Pons (tissue), 1 donor: ENCODE measurements around the gene GRIK4.

Experiments
- DNase-seq: peaks from one replicate; pipeline ENCODE4 v3.0.0-alpha.2; 2016; ENCODE audit warnings: low spot score

The GRIK4 gene

DNA sequence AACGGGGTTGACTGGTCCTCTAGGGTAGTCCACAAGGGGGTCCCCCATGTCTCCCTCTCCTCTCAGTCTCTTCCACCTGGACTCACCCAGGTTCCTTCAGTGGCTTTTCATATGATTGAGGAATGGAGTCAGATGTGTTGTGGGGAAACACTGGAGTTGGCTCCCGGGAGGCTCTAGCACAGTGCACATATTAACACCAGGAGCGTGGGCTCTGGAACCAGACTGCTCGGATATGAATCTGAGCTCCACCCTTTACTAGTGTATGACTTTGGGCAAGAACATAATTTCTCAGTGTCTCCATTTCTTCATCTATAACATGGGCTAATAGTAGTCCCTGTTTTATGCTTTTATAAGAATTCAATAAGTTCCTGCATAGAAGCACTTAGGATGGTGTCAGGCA, 157.0 kb downstream of the GRIK4 start:
- no peak for DNase-seq

DNA sequence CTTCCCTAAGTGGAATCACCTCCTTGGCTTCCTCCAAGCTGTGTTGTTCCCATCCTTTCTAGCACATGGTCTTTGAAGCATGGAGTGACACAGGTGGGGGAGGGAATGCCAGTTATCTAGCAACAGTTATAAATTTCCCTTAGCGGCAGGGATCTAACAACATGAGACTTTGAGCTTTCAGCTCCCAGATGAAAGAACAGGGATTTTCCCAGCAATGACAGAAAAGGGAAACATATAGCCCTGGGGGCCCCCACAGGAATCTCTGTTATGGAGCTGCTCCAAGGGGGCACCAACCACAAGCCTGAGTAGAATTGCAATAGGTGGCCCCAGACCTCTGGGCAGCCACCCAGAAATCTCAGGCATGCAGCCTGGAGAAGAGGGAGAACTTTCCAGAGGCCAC, 163.0 kb downstream of the GRIK4 start:
- no peak for DNase-seq

DNA sequence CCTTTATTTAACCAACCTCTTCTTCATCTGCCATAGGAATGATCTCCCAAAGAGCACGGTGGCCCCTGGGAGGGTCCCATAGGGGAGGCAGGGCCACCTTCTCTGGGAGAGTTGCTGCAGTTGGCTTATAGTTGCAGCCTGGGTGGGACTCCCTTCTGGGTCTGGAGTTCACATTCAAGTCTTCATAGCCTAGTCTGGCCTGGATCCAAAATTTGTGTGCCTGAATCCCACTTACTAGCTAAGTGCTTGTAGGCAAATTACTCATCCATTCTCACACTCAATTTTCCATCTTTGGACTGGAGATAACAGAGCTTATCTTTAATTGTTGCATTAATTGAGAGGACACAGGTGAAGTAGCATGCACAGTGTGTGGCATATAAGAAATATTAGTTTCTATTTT, 163.6 kb downstream of the GRIK4 start:
- no peak for DNase-seq

DNA sequence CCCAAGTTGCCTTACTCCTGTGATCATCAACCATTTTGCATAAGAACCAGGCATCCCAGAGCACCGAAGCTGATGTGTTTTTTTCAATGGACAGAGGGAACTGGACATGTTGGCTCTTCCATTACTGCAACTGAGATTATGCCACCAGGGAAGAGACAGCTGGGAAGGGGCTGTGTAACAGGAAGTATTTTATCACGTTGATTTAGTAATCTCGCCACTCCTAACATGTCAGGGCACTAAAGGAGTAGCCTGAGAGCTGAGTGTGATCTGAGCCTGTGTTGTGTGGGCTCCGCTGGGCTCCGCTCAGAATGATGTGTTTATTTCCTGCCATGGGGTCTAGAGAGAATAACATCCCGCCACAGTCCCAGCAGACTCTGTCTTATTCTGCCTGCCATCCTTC, 165.4 kb downstream of the GRIK4 start:
- DNase-seq, result no peak

DNA sequence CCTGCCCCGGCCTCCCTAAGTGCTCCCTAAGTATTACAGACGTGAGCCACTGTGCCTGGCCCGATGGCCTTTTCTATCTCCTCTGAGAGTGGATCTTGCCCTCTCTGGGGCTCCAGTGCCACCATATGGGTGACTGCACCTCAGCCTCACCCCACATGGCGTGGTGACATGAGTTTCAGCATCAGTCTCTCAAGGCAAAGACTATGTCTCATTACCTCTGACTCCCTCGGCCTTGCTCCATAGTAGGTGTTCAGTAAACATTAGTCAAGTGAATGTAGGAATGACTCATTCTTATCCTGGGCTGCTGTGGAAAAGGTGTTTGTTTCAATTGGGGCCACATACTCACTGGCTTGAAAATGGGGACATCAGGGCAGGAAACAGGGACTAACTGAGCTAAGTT, 168.8 kb downstream of the GRIK4 start:
- DNase-seq, result no peak

DNA sequence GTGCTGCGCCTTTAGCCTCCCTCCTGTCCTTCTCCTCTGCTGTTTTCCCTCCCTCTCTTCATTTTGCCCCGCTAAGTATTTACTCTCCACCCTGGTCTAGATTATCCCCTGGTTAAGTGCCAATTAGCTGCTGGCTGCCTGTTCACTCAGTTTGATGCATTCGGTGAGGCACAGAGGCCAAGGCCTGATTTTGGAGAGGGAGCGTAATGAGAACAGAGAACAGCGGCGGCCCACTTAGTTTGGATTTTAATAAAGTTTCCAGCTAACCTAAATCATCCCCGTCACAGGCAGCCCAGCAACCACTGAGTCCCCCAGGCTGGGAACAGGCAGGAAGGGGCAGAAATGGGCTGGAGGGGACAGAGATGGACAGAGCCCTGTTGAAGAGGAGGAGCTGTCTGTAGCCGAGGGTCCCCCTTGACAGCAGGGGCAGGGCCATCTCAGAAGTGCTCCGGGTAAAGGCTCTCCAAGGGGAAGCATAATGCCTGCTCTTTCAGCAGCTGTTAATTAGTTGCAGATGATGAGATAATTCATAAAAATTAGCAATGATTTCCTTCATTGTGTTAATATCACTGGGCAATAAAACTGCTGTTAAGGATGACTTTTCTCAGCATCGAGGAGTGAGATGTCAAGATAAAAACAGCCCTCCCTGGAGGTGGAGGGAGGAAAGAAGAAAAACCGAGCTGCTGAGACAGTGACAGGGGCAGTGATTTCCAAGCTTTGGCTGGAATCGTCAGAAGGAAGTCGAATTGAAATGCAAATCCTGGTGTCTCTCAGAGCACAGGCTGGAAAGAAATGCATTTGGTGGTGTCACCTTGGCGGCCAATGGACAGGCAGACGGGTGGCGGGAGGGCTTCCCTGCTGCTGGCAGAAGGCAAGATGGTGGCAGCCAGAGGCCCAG, 170.1 kb downstream of the GRIK4 start:
- DNase-seq, result peak; percentile 22

DNA sequence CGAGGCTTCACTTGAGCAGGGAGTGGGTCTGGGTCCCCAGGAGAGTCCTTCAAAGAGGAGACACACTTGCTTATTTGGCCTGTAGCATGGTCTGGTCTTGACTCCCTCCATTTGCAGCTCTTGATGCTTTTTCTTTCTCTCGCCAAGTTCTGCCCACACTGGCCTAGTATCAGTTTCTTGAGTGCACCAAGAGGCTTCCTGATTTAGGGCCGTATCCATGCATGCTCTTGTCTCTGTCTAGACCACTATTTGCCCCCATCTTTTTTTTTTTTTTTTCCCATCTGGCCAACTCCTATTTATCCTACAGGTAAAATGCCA, 170.7 kb downstream of the GRIK4 start:
- no peak for DNase-seq

DNA sequence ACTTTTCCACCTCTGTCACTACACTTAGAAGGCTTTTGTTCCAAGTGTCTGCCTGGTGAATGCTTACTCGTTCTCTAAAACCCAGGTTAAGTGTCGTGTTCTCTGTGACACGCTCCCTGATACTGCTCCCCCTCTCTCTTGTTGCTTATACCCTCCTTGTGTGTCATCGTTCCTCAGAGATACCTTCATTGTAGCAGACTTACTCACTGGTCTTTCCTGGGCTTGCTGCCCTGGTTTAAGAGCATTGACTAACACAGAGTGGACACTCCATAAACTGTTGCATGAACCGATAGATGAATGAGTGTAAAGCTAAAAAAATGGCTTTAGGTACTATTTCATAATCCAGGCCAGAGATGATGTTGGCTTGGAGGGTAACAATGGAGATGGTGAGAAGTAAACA, 171.3 kb downstream of the GRIK4 start:
- no peak for DNase-seq

DNA sequence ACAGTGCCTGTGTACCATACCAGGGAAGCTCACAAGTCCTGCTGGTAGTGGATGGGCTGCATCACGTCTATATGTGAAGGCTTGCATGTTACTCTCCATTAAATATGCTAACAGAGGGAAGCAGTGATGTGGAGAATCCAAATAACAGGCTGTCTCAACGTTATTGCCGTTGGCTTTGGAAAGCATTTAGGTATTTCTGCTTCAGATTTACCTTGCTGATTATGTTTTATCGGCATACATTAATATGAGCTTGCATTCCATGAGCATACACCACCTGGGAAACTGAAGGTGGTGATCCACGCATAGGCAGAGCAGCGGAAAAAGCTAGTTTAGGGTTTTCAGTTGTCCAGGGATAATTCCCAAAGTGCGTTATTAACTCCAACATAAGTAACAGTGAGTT, 175.0 kb downstream of the GRIK4 start:
- no peak for DNase-seq

DNA sequence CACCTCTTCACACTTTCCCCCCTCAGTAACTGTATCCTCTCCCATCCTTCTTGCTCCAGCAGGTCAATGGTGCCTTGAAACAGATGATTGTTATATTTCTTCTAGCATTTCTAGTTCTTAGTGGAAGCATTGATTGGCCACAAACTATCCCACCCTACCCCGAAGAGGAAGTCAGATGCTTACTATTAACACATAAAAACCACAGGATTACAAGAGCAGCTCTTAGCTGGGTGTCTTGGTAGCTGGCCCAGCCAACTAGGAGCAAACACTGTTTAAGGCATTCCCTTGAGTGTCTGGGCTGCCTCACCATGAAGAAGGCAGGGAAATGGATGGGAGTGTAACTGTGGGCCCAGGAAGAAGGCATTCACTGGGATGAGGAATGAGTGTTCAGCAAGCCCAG, 176.6 kb downstream of the GRIK4 start:
- no peak for DNase-seq

DNA sequence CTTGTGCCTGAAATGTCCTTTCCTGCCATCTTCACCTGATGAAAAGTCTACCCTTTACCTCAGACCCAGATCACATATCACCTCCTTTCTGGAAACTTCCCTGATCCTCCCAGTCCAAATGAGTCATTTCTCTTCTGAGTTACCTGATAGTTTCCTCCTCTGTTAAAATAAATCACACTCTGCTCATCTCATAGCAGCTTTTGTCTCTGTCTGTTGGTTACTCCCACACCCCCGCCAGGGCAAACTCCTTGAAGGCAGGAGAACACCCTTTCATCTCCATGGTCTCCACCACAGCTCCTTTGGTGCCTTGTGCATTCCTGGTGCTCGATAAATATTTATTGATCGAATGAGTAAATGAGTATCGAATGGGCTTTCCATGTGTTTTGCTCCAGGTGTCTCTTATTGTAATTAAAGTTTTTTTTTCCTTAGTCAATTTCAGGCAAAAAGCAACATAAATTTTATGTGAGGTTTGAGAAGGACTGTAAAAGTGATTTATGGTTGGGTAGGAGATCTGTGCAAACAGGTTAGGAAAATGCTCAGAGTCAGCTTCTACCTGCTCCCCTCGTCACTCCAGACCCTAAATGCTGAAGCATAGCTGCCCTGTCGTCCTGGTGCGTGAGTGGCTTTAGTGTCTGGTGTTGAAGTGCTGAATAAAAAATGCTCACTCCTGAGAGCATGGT, 178.2 kb downstream of the GRIK4 start:
- DNase-seq, result no peak

DNA sequence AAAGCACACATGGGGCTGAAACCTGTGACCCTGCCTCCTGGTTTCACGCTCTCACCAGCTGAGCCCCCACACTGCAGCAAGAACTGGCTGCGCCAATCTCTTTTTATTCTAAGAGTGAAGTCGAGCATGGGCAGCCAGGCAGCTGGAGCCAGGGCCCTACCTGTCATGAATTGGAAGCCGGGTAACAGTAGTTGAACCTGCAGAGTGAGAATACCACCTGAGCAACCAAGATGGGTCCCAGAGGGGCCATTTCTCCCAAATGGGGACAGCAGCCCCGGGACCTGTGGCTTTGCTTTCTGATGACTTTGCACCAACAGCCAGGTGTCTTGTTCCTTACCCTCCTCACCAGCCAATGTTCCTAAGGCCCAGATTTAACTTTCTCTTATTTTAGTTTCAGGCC, 178.9 kb downstream of the GRIK4 start:
- DNase-seq, result no peak

DNA sequence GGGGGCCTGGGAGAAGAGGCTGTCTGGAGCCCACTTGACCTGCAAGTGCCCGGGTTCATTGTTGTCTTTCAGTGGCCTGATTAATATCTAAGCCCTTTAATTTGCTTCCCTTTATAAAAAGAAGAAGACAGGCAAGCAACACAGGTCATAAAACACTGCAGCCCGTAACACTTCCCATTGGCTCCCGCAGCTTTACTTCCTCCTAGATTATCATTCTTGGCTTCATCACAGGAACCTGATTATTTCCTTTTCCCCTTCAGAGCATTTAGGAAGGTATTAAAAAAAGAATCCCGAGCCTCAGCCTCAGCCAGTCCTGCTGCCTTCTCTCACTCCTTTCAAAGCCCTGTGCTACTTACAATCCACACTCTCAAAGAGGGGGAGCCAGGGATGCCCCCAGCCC, 183.2 kb downstream of the GRIK4 start:
- no peak for DNase-seq

DNA sequence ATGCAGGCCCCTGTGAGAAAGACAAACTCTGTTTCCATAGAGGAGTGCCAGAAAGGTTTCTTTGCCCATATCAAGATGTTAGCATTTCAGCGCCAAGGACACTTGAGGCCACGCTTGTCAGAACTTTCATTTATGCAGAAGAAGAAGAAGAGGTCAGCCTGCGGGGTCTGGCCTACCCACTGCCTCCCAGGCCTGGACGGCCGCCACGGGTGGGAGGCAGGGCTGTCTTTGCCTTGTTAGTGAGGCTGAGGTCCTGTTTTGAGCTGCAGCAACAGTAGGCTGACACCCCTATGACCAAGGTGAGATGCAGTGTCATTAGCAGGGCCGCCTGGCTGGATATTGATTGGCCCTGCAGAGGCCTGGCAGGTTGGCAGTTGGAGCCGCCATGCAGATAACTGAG, 183.9 kb downstream of the GRIK4 start:
- DNase-seq, result no peak

DNA sequence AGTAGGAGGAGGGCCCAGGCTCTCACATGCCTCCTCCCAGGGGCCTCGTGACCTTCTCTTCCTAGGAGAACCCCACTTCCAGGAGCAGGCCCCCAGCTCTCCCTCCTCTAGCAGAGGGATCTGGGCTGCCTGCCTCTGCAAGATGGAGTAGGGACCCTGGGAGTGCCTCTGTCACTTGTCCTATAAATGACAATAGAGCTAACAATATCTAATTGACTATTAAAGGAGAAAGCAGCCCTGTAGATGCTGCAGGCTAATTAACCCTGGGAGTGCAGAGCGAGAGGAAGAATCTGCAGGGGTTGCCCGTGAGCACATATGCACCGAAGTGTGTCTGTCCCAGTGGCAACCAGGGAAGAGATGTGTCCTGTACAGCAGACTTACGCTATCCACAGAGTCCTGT, 184.4 kb downstream of the GRIK4 start:
- DNase-seq, result no peak

DNA sequence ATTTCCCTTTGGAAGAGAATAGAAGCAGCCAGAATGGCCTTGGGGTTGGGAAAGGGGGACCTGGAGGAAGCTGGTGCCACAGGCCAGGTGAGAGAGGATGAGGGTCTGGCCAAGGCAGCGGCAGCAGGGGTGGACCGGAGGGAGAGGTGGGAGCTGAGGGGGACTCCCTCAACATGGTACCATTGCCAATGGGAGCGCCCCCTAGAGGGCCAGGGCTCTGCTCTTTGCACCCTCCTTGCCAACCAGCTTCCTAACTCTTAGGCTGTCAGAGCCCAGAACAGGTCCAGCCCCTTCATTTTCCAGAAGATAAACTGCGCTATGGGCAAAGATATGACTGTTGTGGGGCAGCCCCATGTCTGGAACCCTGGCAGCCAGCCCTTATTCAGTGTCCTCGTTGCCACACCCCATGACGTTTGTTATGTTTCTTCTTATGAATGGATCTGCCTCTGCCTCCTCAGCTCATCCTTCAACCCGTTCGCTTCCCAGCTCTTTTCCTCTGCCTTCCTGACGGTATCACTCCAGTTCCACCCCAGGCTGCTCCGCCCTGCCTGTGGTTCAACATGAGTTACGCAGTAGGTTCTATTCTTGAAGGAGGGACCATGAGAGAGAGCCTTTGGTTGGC, 185.2 kb downstream of the GRIK4 start:
- no peak for DNase-seq

DNA sequence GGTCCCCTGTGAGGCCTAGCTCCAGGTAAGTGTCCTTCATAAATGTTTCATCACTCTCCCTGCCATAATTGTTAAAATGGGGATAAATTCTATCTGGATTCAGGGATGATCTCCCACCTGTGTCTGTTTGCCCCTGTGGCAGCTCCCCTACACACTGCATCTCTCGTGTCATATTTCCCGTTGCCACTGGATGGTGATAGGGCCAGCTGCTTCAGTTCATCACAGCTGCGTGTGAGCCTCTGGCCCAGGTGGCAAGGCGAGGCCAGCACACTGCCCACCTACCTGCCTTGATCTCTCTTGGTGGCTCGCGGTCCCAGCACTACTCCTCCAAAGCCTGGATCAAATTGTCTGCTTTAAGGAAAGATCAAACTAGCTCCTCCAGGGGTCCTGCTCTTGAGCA, 187.4 kb downstream of the GRIK4 start:
- no peak for DNase-seq

DNA sequence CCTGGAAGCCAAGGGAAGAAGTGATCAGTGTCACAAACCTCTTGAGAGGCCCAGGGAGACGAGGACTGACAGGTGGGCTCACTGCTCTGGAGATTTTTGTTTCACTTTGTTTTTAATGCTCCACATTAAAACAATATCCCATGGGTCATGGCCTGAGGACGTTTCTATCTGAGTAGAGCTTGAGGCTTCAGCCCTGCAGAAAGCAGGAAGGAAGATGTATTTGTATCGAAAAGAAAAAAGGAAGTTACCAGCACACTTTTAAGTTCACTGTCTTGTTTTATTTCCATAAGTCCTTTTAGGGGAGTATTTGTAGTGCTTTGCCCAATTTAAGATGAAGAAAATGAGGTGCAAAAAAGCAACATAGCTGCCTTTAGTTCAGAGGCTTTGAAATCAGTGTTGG, 191.1 kb downstream of the GRIK4 start:
- DNase-seq, result no peak

DNA sequence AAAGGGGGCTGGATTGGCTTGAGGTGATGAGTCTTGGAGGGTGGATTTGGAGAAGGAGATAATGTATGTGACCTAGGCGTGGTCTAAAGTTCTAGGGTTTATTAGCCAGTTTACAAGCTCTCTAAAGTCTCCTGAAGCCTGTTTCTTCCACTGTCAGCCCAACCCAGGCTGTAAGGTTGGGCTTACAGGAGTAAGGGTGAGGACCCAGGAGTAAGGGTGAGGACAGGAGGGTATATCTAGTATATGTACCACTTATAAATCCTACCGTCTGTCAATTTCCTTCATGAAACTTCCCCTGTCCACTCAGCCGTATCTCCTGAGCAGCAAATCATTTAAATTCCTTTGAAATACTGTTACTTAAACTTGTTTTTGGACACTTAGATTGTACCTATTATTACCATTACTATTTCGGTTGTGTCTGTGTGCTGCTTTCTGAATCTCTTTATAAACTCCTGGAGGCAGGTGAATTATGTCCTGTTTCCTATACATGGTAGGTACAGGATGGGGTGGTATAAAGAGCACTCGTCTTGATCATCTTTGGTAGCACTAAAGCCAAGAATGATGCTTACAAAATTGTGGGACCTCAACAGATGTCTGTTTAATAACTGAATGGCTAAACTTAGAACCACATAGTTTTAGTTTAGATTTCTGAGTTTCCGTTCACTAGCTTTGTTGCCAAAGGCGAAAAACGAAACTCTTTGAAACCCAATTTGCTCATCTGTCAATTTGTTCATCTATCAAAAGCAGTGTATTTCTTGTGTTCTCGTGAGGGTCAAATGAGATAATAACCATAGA, 192.0 kb downstream of the GRIK4 start:
- no peak for DNase-seq

DNA sequence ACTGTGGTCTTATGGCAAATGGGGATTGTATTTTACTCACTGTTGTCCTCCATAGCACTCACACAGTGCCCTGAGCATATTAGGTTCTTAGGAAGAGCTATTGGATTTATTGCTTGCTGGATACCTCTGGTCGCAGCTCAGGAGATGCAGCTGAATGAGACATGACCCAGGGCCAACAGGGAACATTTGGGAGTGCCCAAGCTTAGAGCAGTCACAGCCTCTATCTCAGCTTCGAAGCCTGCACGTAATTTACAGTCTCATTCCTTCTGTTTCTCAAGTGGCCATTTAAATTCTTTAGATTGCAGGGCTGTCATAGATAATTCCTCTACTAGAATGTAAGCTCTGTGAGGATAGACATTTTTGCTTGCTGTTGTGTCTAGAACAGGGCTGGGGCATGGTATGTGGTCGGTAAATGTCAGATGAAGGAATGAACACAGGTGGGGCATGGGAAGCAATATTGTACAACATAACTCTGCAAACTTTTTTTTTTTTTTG, 192.8 kb downstream of the GRIK4 start:
- DNase-seq, result no peak

DNA sequence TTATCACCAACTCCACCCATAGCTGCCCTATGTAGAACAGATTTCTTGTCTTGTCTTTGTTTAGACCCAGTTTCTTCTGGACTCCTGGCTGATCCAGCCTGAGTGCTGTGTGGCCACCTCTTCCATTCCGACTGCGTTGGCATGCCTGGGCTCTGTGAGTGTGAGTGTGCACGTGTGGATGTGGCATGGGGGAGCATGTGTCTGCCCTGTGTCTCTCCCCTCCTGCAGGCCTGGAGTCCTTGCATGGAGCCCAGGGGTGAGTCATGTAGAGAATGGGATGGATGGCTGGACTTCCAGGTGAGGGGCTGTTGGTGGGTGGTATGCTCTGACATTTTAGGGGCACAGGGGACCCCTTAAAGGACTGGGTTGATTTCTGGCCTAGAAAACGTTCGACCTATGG, 194.7 kb downstream of the GRIK4 start:
- DNase-seq, result no peak

DNA sequence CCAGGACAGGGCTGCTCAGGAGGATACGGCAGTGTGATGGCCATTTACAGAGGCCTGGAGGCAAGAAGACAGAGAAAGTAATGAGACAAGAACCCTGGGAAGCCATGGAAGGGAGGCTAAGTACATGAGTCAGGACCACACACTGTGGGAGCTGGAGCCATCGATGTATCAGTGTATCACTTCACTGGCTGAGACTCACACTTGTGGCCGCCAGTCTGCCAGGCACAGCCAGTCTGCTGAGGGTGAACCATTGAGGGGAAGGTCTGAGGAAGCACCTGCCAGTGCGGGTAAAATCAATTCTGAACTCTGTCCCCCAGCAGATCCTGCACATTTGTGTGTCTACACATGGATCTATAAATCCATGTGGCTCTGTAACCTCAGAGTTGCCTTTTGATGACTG, 195.6 kb downstream of the GRIK4 start:
- DNase-seq, result no peak
